Tibial nerve (tissue), 4 donors: Measurements from ENCODE around the gene GFM2. TPM values are rescaled to one million over a fixed set of nuclear protein-coding genes. Genes with fewer than 3 reads are reported as not detected.
A peak's percentile ranks its signal among the peaks of the same experiment; 100 is the strongest.

Experiments
- DNase-seq, 2 donors: peaks; one replicate each; pipeline ENCODE4 v3.0.0-alpha.2; 2019; ENCODE audit warnings: low spot score in 2 of 2
- H3K27ac ChIP-seq, 4 donors: fragments of 200-600 bp; sonication (generic) in 3 of 4; one replicate each; pipeline ENCODE4 v1.5.1; 2017 to 2019; ENCODE audit warnings: mild to moderate bottlenecking in 1 of 4
- H3K27me3 ChIP-seq, 2 donors: fragments of 200-600 bp; sonication (generic) in 1 of 2; one replicate each; pipeline versions ENCODE4 v1.5.1 to v1.6.0; 2017 to 2019
- H3K36me3 ChIP-seq, 3 donors: fragments of 200-600 bp; sonication (generic); one replicate each; pipeline ENCODE4 v1.5.1; 2018 to 2019
- H3K4me1 ChIP-seq, 4 donors: fragments of 200-600 bp; sonication (generic) in 3 of 4; one replicate each; pipeline ENCODE4 v1.5.1; 2017 to 2019
- H3K4me3 ChIP-seq, 4 donors: fragments of 200-600 bp; sonication (generic) in 3 of 4; one replicate each; pipeline ENCODE4 v1.5.1; 2017 to 2019; ENCODE audit warnings: mild to moderate bottlenecking in 1 of 4, moderate library complexity in 1 of 4
- H3K9me3 ChIP-seq, 4 donors: fragments of 200-600 bp; sonication (generic) in 3 of 4; one replicate each; pipeline ENCODE4 v1.5.1; 2017 to 2019
- EP300 ChIP-seq, 2 donors: sonication (generic); formaldehyde crosslinking; IDR thresholded peaks; one replicate each; pipeline ENCODE4 v1.6.1; 2017; ENCODE audit warnings: antibody characterized with exemption in 2 of 2, mild to moderate bottlenecking in 1 of 2
- POLR2A ChIP-seq, 2 donors: fragments of 450-650 bp; IDR thresholded peaks; one replicate each; pipeline ENCODE4 v1.6.1; 2017; ENCODE audit warnings: antibody characterized with exemption in 2 of 2, mild to moderate bottlenecking in 2 of 2, moderate library complexity in 2 of 2
- WGBS, 2 donors: methylation state at CpG; one replicate each; pipeline ENCODE4 v1.1.5; 2018; 5-methylcytosine and 5-hydroxymethylcytosine counted together
- total RNA-seq, 4 donors: library from RNA; depleted of rRNA; stranded (reverse); fragments of >200 nt; gene quantifications; one replicate each; pipeline ENCODE4 v1.1.0, GENCODE V29; 2016
- TF ChIP-seq, protein P1 (sequence below), 5 experiments: fragments of 200-600 bp in 3 of 5; fragments of 450-650 bp in 2 of 5; sonication (generic) in 3 of 5; IDR thresholded peaks; one replicate each; pipeline ENCODE4 v1.5.1; 2016 to 2019; ENCODE audit warnings: antibody characterized with exemption in 5 of 5, mild to moderate bottlenecking in 3 of 5, moderate library complexity in 2 of 5

The GFM2 gene
- total RNA-seq, 4 donors from 2014 or later: 15.5 to 19.7 (median 16.7) TPM

- no peak for TF ChIP-seq POLR2A (IDR thresholded peaks at IDR 0.05)
- TF ChIP-seq, protein P1, sequence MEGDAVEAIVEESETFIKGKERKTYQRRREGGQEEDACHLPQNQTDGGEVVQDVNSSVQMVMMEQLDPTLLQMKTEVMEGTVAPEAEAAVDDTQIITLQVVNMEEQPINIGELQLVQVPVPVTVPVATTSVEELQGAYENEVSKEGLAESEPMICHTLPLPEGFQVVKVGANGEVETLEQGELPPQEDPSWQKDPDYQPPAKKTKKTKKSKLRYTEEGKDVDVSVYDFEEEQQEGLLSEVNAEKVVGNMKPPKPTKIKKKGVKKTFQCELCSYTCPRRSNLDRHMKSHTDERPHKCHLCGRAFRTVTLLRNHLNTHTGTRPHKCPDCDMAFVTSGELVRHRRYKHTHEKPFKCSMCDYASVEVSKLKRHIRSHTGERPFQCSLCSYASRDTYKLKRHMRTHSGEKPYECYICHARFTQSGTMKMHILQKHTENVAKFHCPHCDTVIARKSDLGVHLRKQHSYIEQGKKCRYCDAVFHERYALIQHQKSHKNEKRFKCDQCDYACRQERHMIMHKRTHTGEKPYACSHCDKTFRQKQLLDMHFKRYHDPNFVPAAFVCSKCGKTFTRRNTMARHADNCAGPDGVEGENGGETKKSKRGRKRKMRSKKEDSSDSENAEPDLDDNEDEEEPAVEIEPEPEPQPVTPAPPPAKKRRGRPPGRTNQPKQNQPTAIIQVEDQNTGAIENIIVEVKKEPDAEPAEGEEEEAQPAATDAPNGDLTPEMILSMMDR (IDR thresholded peaks at IDR 0.05): no peak
- no peak for TF ChIP-seq EP300 (IDR thresholded peaks at IDR 0.05)
- H3K9me3 ChIP-seq: no peaks in the 10 kb centered on the region
- H3K36me3 ChIP-seq: peaks cover 0 to 100% (median 8%) of the 10 kb centered on the region in 3 donors
- H3K27me3 ChIP-seq: no peaks in the 10 kb centered on the region
- 91 to 93% methylated on average over 1 of the region's 1 CpG for WGBS, 2 donors
- H3K4me1 ChIP-seq: no peaks in the 10 kb centered on the region
- no peak overlapping the region for H3K27ac ChIP-seq
- DNase-seq: no peak
- no peak overlapping the region for H3K4me3 ChIP-seq
Measured at GRCh38 chr5:74725331-74725730, 41.6 kb downstream of the GFM2 start.

GRCh38 chr5:74722271-74722670 is 44.6 kb downstream of the GFM2 start:
- Histone ChIP-seq H3K27me3 (no peaks in the 10 kb centered on the region), H3K9me3 (no peaks in the 10 kb centered on the region), H3K27ac (no peak overlapping the region), H3K36me3 (peaks cover 0 to 99% (median 8%) of the 10 kb centered on the region in 3 donors), H3K4me3 (no peak overlapping the region), H3K4me1 (no peaks in the 10 kb centered on the region)
- DNase-seq: no peak
- WGBS, 2 donors: 46 to 67% methylated on average over 1 of the region's 1 CpG
- TF ChIP-seq, protein P1 (IDR thresholded peaks at IDR 0.05): no peak
- TF ChIP-seq EP300 (IDR thresholded peaks at IDR 0.05) (no peak), POLR2A (IDR thresholded peaks at IDR 0.05) (no peak)

- H3K27me3 ChIP-seq: no peaks in the 10 kb centered on the region
- no peaks in the 10 kb centered on the region for H3K4me1 ChIP-seq
- peaks cover 0 to 91% (median 8%) of the 10 kb centered on the region in 3 donors for H3K36me3 ChIP-seq
- H3K4me3 ChIP-seq: no peak overlapping the region
- no peaks in the 10 kb centered on the region for H3K9me3 ChIP-seq
- TF ChIP-seq EP300 (IDR thresholded peaks at IDR 0.05): no peak
- no peak for TF ChIP-seq POLR2A (IDR thresholded peaks at IDR 0.05)
- TF ChIP-seq, protein P1 (IDR thresholded peaks at IDR 0.05): no peak
- 48 to 56% methylated on average over 1 of the region's 1 CpG for WGBS, 2 donors
- no peak for DNase-seq
- H3K27ac ChIP-seq: no peak overlapping the region
Measured at GRCh38 chr5:74717596-74717995, 49.3 kb downstream of the GFM2 start.

- H3K4me3 ChIP-seq: no peak overlapping the region
- DNase-seq: no peak
- 89 to 92% methylated on average over 4 of the region's 4 CpGs for WGBS, 2 donors
- no peak overlapping the region for H3K27ac ChIP-seq
- no peaks in the 10 kb centered on the region for H3K4me1 ChIP-seq
- peaks cover 0 to under 1% (median 0%) of the 10 kb centered on the region in 4 donors for H3K9me3 ChIP-seq
- no peaks in the 10 kb centered on the region for H3K27me3 ChIP-seq
- TF ChIP-seq POLR2A (IDR thresholded peaks at IDR 0.05) (no peak), EP300 (IDR thresholded peaks at IDR 0.05) (no peak)
- TF ChIP-seq, protein P1 (IDR thresholded peaks at IDR 0.05): no peak
- H3K36me3 ChIP-seq: peaks cover 0 to 72% (median 5%) of the 10 kb centered on the region in 3 donors
Measured at GRCh38 chr5:74693191-74693590, 73.7 kb downstream of the GFM2 start.

- peak overlapping the region in 1 of 4 donors; percentile 28 for H3K27ac ChIP-seq
- no peak for DNase-seq
- H3K4me1 ChIP-seq: peaks cover 0 to 25% (median 16%) of the 10 kb centered on the region in 4 donors
- peaks cover 0 to 20% (median 0%) of the 10 kb centered on the region in 3 donors for H3K36me3 ChIP-seq
- H3K9me3 ChIP-seq: no peaks in the 10 kb centered on the region
- TF ChIP-seq, protein P1 (IDR thresholded peaks at IDR 0.05): no peak
- TF ChIP-seq EP300 (IDR thresholded peaks at IDR 0.05): no peak
- TF ChIP-seq POLR2A (IDR thresholded peaks at IDR 0.05): no peak
- no peak overlapping the region for H3K4me3 ChIP-seq
- H3K27me3 ChIP-seq: no peaks in the 10 kb centered on the region
- WGBS, 2 donors: 80 to 83% methylated on average over 5 of the region's 5 CpGs
Measured at GRCh38 chr5:74686962-74687751, 79.8 kb downstream of the GFM2 start.
